ENCODE data around the gene ANO3.

DNA sequence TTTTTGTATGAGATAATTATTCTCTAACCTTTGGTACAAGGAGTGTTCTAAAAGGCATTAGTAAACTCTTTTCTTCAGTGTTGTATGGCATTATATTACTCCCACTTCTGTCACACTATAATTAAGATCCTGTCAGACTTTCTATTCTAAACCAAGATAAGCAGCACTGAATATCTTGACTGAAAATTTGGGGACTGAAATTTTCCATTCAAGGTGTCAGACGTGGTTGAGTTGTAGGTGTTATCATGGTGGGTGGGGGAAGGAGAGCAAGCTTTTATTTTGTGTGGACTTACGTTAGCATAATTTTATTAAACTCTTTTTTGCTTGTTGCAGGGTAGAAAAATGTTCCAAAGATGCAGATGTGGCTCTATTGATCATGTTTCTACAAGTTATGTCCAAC, 217.2 kb downstream of the ANO3 start:
- TF ChIP-seq, protein P1, sequence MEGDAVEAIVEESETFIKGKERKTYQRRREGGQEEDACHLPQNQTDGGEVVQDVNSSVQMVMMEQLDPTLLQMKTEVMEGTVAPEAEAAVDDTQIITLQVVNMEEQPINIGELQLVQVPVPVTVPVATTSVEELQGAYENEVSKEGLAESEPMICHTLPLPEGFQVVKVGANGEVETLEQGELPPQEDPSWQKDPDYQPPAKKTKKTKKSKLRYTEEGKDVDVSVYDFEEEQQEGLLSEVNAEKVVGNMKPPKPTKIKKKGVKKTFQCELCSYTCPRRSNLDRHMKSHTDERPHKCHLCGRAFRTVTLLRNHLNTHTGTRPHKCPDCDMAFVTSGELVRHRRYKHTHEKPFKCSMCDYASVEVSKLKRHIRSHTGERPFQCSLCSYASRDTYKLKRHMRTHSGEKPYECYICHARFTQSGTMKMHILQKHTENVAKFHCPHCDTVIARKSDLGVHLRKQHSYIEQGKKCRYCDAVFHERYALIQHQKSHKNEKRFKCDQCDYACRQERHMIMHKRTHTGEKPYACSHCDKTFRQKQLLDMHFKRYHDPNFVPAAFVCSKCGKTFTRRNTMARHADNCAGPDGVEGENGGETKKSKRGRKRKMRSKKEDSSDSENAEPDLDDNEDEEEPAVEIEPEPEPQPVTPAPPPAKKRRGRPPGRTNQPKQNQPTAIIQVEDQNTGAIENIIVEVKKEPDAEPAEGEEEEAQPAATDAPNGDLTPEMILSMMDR (IDR thresholded peaks at IDR 0.05): no peak
- no peak for TF ChIP-seq POLR2A (IDR thresholded peaks at IDR 0.05)

Measured in right lobe of liver (tissue), 4 donors.